ENCODE measurements around the gene SLC30A2. TPM values are rescaled to one million over a fixed set of nuclear protein-coding genes. Genes with fewer than 3 reads are reported as not detected.
A peak's percentile ranks its signal among the peaks of the same experiment; 100 is the strongest.

The SLC30A2 gene
- total RNA-seq, 1 experiment from 2014 or later, result 0.17 TPM

DNA sequence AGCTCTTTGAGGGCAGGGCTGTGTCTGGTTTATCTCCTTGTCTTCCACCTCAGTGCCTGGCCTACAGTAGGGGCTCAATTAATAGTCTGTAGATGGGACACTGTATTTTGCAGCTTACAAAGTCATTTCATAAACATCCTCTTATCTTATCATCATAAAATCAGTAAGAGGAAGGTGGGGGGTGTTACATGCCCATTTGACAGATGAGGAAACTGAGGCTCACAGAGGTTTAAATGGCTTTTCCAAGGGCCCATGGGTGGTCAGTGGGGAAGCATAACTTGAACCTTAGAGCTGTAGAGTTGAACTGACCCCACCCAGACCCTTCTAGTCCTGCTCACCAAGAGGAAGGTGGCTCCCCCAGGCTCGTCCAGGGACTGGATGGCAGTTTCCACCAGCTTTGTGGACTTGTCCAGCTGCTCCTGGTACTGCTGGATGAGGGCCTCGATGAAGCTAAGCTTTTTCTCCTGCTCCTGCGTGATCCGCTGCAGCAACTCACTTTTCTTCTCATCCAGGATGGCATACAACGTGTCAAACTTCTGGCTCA lies 12.2 kb upstream of the SLC30A2 start:
- peaks cover 1% of the 10 kb centered on the region; the same call in 1 of the 2 replicates for H3K27me3 ChIP-seq (ENCODE audit: control insufficient read depth, insufficient read depth, low read length)
- no peak for DNase-seq
- no peak overlapping the region for H3K4me3 ChIP-seq (ENCODE audit: insufficient read depth, low read depth, low read length)
- no peaks in the 10 kb centered on the region for H3K36me3 ChIP-seq (replicated peaks; ENCODE audit: control insufficient read depth, insufficient read depth, low read length)

DNA sequence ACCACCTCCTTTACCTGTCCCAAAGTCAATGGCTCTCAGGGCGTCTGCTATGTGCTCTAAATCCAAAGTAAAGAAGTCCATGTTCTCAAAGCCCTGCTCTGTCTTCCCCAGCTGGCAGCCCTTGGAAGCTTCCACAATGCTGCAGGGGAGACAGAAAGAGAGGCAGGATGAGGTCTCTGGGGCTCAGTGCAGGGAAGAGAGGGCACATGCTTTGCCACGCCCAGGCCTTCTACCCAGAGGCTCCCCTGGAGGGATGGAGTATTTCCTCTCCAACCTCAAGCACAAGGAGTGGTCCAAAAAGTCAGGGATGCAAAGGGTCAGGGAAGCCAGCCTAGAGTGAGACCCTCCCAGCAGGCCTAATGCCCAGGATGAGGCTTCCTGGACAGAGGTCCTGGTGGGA lies 11.3 kb upstream of the SLC30A2 start:
- no peak for DNase-seq
- Histone ChIP-seq H3K27me3 (ENCODE audit: control insufficient read depth, insufficient read depth, low read length) (peaks cover 1% of the 10 kb centered on the region; the same call in 1 of the 2 replicates), H3K4me3 (ENCODE audit: insufficient read depth, low read depth, low read length) (no peak overlapping the region), H3K36me3 (replicated peaks; ENCODE audit: control insufficient read depth, insufficient read depth, low read length) (no peaks in the 10 kb centered on the region)

DNA sequence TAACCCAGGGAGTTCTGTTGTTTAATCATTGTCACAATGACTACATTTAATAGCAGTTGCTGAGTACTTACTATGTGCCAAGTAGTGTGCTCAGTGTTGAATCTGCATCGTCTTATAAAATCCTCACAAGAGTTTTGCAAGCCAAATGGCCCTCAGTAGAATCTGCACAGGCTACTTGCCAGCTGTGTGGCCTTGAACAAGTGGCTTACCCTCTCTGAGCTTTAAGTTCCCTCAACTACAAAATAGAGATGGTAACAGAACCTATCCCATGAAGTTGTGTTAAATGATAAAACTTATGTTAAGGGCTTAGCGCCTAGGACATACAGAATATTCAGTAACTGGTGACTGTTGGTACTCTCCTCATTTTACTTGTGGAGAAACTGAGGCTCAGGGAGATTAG lies 9.1 kb upstream of the SLC30A2 start:
- Histone ChIP-seq H3K4me3 (ENCODE audit: insufficient read depth, low read depth, low read length) (no peak overlapping the region), H3K27me3 (ENCODE audit: control insufficient read depth, insufficient read depth, low read length) (peaks cover 1% of the 10 kb centered on the region; the same call in 1 of the 2 replicates), H3K36me3 (replicated peaks; ENCODE audit: control insufficient read depth, insufficient read depth, low read length) (no peaks in the 10 kb centered on the region)
- DNase-seq, result no peak

DNA sequence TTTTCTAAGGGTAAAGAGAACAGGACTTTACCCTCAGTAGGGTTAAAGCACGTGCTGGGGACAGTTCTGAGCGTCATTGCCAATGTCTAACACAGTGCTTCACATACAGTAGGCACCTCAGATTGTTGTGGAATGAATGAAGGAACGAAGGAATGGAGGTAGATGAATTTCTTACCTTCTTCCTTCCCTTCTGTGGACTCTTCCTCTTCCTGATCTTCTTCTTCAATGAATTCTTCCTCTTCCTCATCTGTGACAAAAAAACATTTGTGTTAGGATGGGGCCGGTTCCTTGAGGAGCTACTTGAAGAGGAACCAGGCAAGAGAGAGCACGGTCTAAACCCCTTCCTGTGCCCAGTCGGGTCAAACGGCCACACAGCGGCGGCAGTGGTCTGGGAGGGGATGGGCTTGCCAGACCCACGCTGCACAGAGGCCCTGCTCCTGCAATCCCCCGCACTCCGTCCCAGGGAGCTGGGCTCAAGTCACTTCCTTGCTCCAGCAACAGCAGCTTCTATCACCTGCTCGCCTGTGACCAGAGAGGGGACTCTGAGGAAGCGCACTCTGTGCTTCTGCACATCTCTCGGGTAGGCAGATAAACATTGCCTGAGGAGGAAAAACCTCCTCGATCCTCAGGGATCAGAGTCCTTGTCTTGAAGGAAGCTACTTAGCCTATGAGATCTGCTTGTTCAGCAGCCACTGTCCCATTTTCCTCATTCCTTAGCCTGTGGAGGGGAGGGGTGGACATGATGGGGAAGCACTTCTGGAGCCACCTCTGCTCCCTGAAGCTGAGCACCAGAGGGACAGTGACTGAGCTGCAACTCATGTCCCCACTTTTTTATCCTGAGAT lies 8.0 kb upstream of the SLC30A2 start:
- Histone ChIP-seq H3K27me3 (ENCODE audit: control insufficient read depth, insufficient read depth, low read length) (peaks cover 6% of the 10 kb centered on the region; the same call in 1 of the 2 replicates), H3K4me3 (ENCODE audit: insufficient read depth, low read depth, low read length) (no peak overlapping the region), H3K36me3 (replicated peaks; ENCODE audit: control insufficient read depth, insufficient read depth, low read length) (no peaks in the 10 kb centered on the region)
- DNase-seq, result peak; percentile 75

DNA sequence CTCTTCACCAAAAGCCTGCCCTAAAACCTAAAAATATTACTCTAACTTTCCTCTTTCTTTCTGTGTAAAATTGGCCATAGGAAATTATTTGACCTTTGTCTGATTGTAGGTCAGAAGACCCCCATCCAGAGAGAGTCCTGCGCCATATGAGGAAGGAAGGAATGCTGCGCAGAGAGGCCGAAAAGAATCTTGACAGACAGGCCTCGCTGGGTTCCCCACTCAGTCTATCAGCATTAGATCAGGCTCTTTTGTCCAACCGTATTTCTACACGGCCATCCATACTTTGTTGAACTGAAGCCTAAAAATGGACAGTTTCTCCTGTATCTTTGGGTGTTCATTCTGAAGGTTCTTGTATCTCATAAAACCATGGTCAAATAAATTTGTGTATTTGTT lies 4.3 kb upstream of the SLC30A2 start:
- Histone ChIP-seq H3K27me3 (ENCODE audit: control insufficient read depth, insufficient read depth, low read length) (peaks cover 37% of the 10 kb centered on the region), H3K36me3 (replicated peaks; ENCODE audit: control insufficient read depth, insufficient read depth, low read length) (no peaks in the 10 kb centered on the region), H3K4me3 (ENCODE audit: insufficient read depth, low read depth, low read length) (no peak overlapping the region)
- no peak for DNase-seq

DNA sequence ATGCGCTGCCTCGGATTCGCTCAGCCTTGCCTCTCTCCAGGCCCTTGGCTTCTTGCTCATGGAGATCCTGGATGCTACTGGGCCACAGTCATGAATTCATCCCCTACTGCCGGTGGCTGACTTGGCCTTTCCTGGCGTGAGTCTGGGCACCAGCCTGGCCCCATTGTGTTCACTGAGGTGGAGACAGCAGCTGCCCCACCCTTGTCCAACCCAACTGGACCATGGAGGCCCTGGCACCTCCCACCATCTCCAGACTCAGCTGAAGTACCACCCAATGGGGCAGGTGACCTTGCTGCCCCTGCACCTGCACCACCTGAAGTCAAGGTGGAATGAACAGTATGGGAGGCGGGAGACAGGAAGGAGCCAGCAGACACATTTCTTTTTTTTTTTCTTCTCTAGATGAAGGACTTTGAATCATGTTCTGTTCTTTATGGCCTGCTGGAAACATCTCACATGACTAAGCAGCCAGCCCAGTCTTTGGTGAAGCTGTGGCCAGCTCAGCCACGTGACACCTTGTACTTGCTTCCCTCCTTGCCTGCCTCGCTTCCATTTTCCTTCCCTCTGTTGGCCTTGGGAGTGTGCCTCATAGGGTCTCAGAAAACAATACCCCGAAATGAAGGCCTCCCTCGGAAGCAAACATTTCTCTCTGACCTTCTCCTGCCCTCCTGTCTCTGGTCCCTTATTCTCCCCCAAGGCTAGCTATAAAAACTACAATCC lies 3.8 kb upstream of the SLC30A2 start:
- DNase-seq, result no peak
- H3K36me3 ChIP-seq (replicated peaks; ENCODE audit: control insufficient read depth, insufficient read depth, low read length), result no peaks in the 10 kb centered on the region
- no peak overlapping the region for H3K4me3 ChIP-seq (ENCODE audit: insufficient read depth, low read depth, low read length)
- H3K27me3 ChIP-seq (ENCODE audit: control insufficient read depth, insufficient read depth, low read length), result peaks cover 42% of the 10 kb centered on the region

DNA sequence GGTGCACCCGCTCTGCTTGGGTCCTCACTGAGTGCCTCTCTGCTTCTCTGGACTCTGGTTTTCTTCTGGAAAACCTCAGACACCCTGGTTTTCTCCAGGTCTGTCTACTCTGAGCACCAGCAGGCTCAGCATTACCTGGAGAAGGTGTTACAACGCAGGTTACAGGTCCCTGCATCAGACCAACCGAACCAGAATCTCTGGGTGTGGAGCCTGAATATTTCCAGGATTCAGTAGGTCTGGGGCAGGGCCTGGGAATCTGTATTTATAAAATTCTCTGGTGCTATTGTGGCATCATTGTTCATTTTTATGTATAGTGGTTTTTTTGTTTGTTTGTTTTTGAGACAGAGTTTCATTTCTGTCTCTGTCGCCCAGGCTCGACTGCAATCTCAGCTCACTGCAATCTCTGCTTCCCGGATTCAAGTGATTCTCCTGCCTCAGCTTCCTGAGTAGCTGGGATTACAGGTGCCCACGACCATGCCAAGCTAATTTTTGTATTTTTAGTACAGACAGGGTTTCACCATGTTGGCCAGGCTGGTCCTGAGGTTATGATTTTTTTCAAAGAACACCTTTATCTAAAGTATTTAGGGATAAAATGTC lies 1.5 kb upstream of the SLC30A2 start:
- H3K4me3 ChIP-seq (ENCODE audit: insufficient read depth, low read depth, low read length), result no peak overlapping the region
- H3K27me3 ChIP-seq (ENCODE audit: control insufficient read depth, insufficient read depth, low read length), result peaks cover 63% of the 10 kb centered on the region
- DNase-seq, result no peak
- no peaks in the 10 kb centered on the region for H3K36me3 ChIP-seq (replicated peaks; ENCODE audit: control insufficient read depth, insufficient read depth, low read length)

DNA sequence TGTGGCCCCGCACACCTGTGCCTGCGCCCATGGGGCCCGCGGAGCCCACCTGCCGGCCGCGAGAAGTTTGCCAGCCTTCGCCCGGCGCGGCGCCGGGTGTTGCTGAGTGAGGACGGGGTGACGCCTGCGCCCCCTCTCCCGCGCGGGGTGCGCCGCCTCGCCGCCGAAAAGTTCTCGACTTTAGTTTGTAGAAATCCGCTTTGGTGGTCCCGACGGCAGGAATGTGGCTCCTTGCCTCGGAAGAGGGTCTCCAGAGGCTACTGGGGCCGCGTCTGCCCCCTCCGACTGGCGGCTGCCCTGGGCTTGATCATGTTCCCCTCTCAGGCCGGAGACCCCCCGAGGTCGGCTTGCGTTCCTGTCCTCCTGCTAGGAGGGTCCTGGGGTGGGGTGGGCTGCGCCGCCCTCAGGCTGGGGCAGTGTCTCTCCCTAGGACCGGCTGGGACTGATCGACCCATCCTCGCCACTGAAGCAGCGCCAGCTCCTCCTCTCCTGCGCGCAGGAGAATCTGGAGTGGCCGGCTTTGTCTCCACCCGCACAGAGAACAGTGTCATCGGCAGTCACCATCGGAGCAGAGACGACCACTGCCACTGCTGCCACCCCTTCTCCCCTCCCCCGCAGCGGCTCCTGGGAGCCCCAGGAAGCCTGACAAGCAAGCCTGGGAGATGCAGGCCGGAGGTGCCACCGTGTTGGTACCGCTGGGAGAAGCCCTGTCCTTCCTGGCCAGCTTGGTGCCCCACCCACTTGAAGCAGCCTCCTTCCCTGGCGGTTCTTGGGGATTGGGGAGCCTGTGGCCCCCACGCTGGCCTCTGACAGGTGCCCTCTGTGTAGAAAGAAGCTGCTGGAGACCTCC lies 553 bp upstream of the SLC30A2 start:
- peak; percentile 82 for DNase-seq
- peaks cover 69% of the 10 kb centered on the region for H3K27me3 ChIP-seq (ENCODE audit: control insufficient read depth, insufficient read depth, low read length)

DNA sequence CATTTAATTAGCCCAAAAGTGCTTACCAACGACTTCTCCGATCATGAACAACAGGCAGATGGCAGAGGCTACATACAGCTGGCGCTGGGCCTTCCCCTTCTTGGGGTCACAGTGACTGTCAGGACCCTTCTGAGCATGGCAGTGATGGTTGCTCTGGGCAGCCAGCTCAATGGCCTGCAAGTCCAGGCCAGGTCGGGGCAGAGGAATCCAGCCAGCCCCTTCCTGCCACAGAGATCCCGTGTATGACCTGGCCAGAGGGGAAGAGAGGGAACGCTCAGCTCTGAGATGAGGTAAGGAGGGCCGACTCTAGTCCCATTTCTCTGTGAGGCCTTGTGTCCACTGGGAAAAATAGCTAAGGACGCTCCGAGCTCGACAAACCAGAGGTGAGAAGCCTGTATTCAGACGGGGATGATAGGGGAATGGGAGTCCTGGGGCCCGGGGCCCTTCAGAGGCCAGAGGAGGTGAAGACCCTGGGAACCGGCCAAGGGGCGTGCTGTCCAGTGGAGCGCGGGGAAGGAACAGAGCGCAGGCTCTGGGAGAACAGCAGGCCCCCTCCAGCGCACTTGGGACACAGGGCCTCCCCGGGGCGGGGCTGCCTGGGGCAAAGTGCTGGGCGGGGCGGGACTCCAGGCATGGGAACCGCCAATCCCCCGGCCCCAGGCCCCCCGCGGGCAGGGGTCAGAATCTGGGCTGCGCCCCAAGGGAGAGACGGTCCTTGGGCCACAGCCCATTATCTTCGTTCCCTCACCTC lies 772 bp downstream of the SLC30A2 start:
- Histone ChIP-seq H3K27me3 (ENCODE audit: control insufficient read depth, insufficient read depth, low read length) (peaks cover 69% of the 10 kb centered on the region), H3K36me3 (replicated peaks; ENCODE audit: control insufficient read depth, insufficient read depth, low read length) (no peaks in the 10 kb centered on the region), H3K4me3 (ENCODE audit: insufficient read depth, low read depth, low read length) (peak overlapping the region; percentile 35; the same call in 1 of the 2 replicates)
- peak; percentile 85 for DNase-seq

More for the DNA sequence above, 553 bp upstream of the SLC30A2 start:
- Histone ChIP-seq H3K4me3 (ENCODE audit: insufficient read depth, low read depth, low read length) (peak overlapping the region; percentile 35), H3K36me3 (replicated peaks; ENCODE audit: control insufficient read depth, insufficient read depth, low read length) (no peaks in the 10 kb centered on the region)

DNA sequence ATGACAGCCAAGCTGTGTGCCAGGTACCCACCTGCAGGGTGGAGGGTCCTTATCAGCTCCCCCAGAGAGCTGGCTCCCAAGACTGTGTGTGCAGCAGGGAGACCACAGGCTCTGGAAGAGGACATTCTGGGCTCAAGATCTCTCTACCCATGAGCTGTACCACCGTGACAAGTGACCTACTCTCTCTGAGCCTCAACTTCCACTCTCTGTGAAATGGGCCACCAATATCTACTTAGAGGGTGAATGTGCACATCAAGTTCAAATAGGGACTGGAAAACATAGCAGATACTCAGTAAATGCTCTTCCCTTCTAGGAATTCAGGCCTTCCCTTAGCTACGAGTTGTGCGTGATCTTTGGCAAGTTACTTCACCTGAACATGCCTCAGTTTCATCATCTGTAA lies 1.5 kb downstream of the SLC30A2 start:
- H3K36me3 ChIP-seq (replicated peaks; ENCODE audit: control insufficient read depth, insufficient read depth, low read length), result no peaks in the 10 kb centered on the region
- no peak for DNase-seq
- H3K27me3 ChIP-seq (ENCODE audit: control insufficient read depth, insufficient read depth, low read length), result peaks cover 69% of the 10 kb centered on the region
- H3K4me3 ChIP-seq (ENCODE audit: insufficient read depth, low read depth, low read length), result no peak overlapping the region

DNA sequence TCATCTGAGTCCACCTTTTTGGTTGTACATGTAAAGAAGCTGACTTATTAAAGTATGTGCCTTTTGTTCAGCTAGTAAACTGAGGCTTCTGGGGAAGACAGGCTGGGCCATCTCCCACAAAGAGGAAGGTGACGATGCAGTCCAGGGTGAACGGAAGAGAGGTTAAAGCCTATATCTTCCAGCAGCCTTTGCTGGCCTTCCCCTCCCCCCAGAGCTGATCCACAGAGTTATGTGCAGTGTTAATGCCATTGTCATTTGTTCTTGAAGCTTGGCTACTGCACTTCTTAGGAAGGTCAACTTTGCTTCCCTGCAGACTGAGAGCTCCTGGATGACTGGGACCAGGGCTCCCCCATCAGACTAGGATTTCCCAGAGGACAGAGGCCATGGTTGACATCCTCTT lies 2.2 kb downstream of the SLC30A2 start:
- Histone ChIP-seq H3K4me3 (ENCODE audit: insufficient read depth, low read depth, low read length) (no peak overlapping the region), H3K27me3 (ENCODE audit: control insufficient read depth, insufficient read depth, low read length) (peaks cover 64% of the 10 kb centered on the region), H3K36me3 (replicated peaks; ENCODE audit: control insufficient read depth, insufficient read depth, low read length) (no peaks in the 10 kb centered on the region)
- DNase-seq, result no peak

DNA sequence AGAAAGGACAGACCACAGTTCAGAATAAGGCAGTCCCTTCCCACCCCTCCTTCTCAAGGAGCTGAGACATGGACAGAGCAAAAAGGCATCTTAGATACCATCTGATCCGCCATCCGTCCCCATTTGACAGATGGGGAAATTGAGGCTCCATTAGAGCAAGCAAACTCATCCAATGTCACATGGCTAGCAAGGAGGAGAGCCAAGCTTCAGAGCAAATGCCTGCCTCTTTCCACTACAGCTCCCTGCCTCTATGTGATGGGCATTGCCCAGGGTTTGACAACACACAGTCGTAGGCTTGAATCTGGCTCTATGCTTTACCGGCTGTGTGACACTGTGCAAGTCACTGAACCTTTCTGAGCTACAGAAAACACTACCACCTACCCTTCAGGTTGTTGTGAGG lies 3.9 kb downstream of the SLC30A2 start:
- H3K27me3 ChIP-seq (ENCODE audit: control insufficient read depth, insufficient read depth, low read length), result peaks cover 50% of the 10 kb centered on the region
- no peak overlapping the region for H3K4me3 ChIP-seq (ENCODE audit: insufficient read depth, low read depth, low read length)
- H3K36me3 ChIP-seq (replicated peaks; ENCODE audit: control insufficient read depth, insufficient read depth, low read length), result no peaks in the 10 kb centered on the region
- DNase-seq, result no peak

DNA sequence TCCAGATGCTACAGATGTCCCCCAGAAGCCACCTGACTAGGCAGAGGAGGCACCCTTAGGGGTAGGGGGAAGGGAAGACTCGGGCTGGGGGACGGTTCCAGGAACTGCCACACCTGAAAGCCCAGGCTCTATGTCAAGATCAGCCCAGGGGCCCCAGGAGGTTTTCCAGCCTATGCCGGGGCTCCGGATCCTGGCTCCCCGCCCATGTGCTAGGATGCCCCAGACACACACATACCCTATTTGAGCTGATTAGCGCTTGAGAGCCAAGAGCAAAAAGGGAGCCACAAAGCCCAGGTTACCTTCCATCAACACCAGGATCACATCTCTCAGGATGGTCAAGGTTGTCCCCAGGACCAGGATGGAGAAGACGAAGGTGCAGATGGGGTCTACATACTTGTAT lies 4.5 kb downstream of the SLC30A2 start:
- no peak for DNase-seq
- Histone ChIP-seq H3K27me3 (ENCODE audit: control insufficient read depth, insufficient read depth, low read length) (peaks cover 49% of the 10 kb centered on the region), H3K36me3 (replicated peaks; ENCODE audit: control insufficient read depth, insufficient read depth, low read length) (no peaks in the 10 kb centered on the region), H3K4me3 (ENCODE audit: insufficient read depth, low read depth, low read length) (no peak overlapping the region)

All from H7 (cell line).